GM12865 (cell line): Measurements from ENCODE around the gene ESR2.
A peak's percentile ranks its signal among the peaks of the same experiment; 100 is the strongest.

Source experiments
- DNase-seq: peaks from one replicate; pipeline ENCODE4 v3.0.0; 2010; ENCODE audit warnings: low read depth
- H3K4me3 ChIP-seq: 2 replicates; pipeline ENCODE4 v1.5.1; 2011; ENCODE audit warnings: mild to moderate bottlenecking, low read depth, low read length, control low read depth
- CTCF ChIP-seq: IDR thresholded peaks from 2 replicates; pipeline ENCODE4 v1.5.1; 2011; ENCODE audit warnings: low read length, control low read depth, low read depth, inconsistent platforms; ENCODE audit not compliant: insufficient read depth; ENCODE audit errors: missing control alignments

Gene ESR2

DNA sequence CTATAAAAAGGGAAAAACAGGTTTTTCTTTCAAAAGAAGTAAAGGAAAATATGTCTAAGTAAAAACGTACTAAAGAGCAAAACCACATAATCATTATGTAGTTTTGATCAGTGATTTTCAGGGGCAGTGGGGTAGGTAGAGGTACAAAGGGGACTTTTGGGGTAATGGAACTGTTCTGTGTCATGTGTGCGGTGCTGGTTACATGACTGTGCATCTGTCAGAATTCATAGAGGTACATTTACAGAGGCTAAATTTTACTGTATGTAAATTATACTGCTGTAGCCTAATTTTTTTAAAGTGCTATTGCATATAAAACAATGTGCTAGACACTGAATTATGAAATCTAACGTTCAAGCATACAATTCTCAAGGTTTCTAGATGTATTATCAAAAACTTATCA is 2.0 kb downstream of the ESR2 start:
- no peak overlapping the region for H3K4me3 ChIP-seq
- no peak for TF ChIP-seq CTCF
- DNase-seq: no peak

DNA sequence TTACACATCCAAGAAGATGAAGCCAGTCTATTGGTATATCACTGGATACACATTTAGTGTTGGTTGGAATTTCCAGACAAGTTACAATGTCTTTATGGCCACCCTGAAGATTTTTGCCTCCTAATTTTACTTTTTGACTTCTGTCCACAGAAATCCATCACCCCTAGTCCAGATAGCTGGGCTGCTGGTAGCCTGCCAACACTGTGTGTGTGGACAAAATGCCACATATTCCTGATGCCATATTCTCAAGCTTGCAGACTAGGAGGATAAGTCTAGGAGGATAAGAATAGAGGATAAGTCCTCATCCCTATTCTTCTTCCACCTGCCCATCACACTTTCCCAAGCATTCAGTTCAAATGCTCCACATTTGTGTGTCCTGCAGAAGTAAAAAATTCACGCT is 4.6 kb downstream of the ESR2 start:
- no peak for DNase-seq
- no peak overlapping the region for H3K4me3 ChIP-seq
- no peak for TF ChIP-seq CTCF

DNA sequence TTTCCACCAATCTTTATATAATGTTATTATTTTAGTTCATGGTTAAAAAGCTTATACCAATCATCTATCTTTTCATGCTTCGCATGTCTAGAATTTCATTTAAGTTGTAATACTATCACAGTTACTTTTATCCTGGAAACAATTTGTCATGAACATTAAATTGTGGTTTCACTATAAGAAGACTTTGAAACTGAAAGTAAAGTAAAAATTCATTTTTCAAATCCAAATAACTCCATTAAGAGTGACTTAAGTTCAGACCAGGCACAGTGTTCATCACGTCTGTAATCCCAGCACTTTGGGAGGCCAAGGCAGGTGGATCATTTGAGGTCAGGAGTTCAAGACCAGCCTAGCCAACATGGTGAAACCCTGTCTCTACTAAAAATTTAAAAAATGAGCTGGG is 12.4 kb downstream of the ESR2 start:
- no peak for DNase-seq
- no peak for TF ChIP-seq CTCF
- H3K4me3 ChIP-seq: no peak overlapping the region

GRCh38 chr14:64279704-64280668 is 14.2 kb downstream of the ESR2 start:
- no peak for DNase-seq
- no peak for TF ChIP-seq CTCF
- H3K4me3 ChIP-seq: no peak overlapping the region

DNA sequence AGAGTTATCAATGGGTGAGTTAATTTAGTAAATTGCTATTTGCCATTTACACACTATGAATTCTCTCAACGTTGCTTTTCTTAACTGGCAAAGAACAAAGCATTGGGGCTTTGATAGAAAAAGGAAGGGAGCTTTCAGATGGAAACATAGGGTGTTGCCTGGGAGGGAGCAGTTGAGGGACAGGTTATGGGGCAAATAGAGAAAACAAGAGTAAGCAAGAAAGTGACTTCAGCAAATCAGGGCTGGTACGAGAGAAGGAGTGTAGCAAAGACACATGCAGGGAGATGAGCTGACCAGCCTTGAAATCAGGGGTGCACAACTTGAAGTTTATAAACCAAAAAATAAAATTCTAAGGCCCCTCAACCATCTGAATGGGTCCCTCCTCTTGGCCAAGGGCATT is 15.7 kb downstream of the ESR2 start:
- DNase-seq: no peak
- no peak overlapping the region for H3K4me3 ChIP-seq
- TF ChIP-seq CTCF: no peak

DNA sequence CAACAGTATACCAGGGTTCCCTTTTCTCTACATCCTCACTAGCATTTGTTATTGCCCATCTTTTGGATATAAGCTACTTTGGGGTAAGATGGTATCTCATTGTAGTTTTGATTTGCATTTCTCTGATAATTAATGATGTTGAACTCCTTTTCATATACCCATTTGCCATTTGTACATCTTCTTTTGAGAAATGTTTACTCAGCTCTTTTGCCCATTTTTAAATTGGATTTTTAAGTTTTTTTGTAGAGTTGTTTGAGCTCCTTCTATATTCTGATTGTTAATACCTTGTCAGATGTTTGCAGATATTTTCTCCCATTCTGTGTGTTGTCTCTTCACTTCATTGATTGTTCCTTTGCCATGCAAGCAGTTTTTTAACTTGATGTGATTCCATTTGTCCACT is 22.2 kb downstream of the ESR2 start:
- no peak for DNase-seq
- TF ChIP-seq CTCF: no peak
- no peak overlapping the region for H3K4me3 ChIP-seq

GRCh38 chr14:64266239-64266638 is 27.9 kb downstream of the ESR2 start:
- DNase-seq: peak; percentile 3
- H3K4me3 ChIP-seq: no peak overlapping the region
- no peak for TF ChIP-seq CTCF
